ENCODE results near the gene NLRP1. TPM values are rescaled to one million over a fixed set of nuclear protein-coding genes. Genes with fewer than 3 reads are reported as not detected.
A peak's percentile ranks its signal among the peaks of the same experiment; 100 is the strongest.

The NLRP1 gene
- total RNA-seq, 1 donor from 2014 or later: 7.8 TPM

GRCh38 chr17:5531085-5531418 is 53.3 kb downstream of the NLRP1 start:
- Mint-ChIP-seq H3K9me3 (ENCODE audit: unreplicated experiment) (no peaks in the 10 kb centered on the region), H3K4me1 (ENCODE audit: unreplicated experiment) (no peaks in the 10 kb centered on the region), H3K27ac (ENCODE audit: unreplicated experiment) (no peak overlapping the region), H3K4me3 (ENCODE audit: unreplicated experiment) (no peak overlapping the region), H3K27me3 (ENCODE audit: unreplicated experiment) (peaks cover 5% of the 10 kb centered on the region), H3K36me3 (ENCODE audit: low read depth, unreplicated experiment) (no peaks in the 10 kb centered on the region)
- no peak for DNase-seq (ENCODE audit: low spot score)
- TF ChIP-seq CTCF (IDR thresholded peaks at IDR 0.05; ENCODE audit: unreplicated experiment): no peak

- no peak for TF ChIP-seq CTCF (IDR thresholded peaks at IDR 0.05; ENCODE audit: unreplicated experiment)
- Mint-ChIP-seq H3K4me3 (ENCODE audit: unreplicated experiment) (no peak overlapping the region), H3K9me3 (ENCODE audit: unreplicated experiment) (no peaks in the 10 kb centered on the region), H3K36me3 (ENCODE audit: low read depth, unreplicated experiment) (no peaks in the 10 kb centered on the region), H3K27me3 (ENCODE audit: unreplicated experiment) (peaks cover 4% of the 10 kb centered on the region), H3K4me1 (ENCODE audit: unreplicated experiment) (no peaks in the 10 kb centered on the region), H3K27ac (ENCODE audit: unreplicated experiment) (no peak overlapping the region)
- DNase-seq (ENCODE audit: low spot score): no peak
Observed at GRCh38 chr17:5530265-5531084, 53.8 kb downstream of the NLRP1 start.

GRCh38 chr17:5527601-5528250 is 56.6 kb downstream of the NLRP1 start:
- no peaks in the 10 kb centered on the region for H3K36me3 Mint-ChIP-seq (ENCODE audit: low read depth, unreplicated experiment)
- no peaks in the 10 kb centered on the region for H3K9me3 Mint-ChIP-seq (ENCODE audit: unreplicated experiment)
- no peak overlapping the region for H3K27ac Mint-ChIP-seq (ENCODE audit: unreplicated experiment)
- no peaks in the 10 kb centered on the region for H3K4me1 Mint-ChIP-seq (ENCODE audit: unreplicated experiment)
- no peak for TF ChIP-seq CTCF (IDR thresholded peaks at IDR 0.05; ENCODE audit: unreplicated experiment)
- H3K27me3 Mint-ChIP-seq (ENCODE audit: unreplicated experiment): no peaks in the 10 kb centered on the region
- H3K4me3 Mint-ChIP-seq (ENCODE audit: unreplicated experiment): no peak overlapping the region
- DNase-seq (ENCODE audit: low spot score): no peak

- Mint-ChIP-seq H3K27me3 (ENCODE audit: unreplicated experiment) (no peaks in the 10 kb centered on the region), H3K4me3 (ENCODE audit: unreplicated experiment) (no peak overlapping the region), H3K4me1 (ENCODE audit: unreplicated experiment) (no peaks in the 10 kb centered on the region), H3K27ac (ENCODE audit: unreplicated experiment) (peak overlapping the region; percentile 49), H3K36me3 (ENCODE audit: low read depth, unreplicated experiment) (no peaks in the 10 kb centered on the region), H3K9me3 (ENCODE audit: unreplicated experiment) (no peaks in the 10 kb centered on the region)
- DNase-seq (ENCODE audit: low spot score): peak; percentile 27
- TF ChIP-seq CTCF (IDR thresholded peaks at IDR 0.05; ENCODE audit: unreplicated experiment): no peak
Observed at GRCh38 chr17:5526821-5527598, 57.3 kb downstream of the NLRP1 start.

Measured in endothelial cell (in vitro differentiated cells).